GM18951 (cell line): ENCODE data around the gene SUPT5H.

Experiments used
- POLR2A ChIP-seq: IDR thresholded peaks from 4 replicates; pipeline ENCODE4 v1.6.1; 2011; ENCODE audit warnings: mild to moderate bottlenecking; ENCODE audit not compliant: insufficient read length, insufficient read depth; ENCODE audit errors: extremely low read depth
- in situ Hi-C: fragments of 300-500 bp; cut with MboI; formaldehyde crosslinking; loops from one replicate; pipeline ENCODE4 v1.12.0; 2022; ENCODE audit warnings: low sequenced_read_pairs, mixed read lengths, inconsistent platforms; ENCODE audit not compliant: unreplicated experiment

Gene SUPT5H

DNA sequence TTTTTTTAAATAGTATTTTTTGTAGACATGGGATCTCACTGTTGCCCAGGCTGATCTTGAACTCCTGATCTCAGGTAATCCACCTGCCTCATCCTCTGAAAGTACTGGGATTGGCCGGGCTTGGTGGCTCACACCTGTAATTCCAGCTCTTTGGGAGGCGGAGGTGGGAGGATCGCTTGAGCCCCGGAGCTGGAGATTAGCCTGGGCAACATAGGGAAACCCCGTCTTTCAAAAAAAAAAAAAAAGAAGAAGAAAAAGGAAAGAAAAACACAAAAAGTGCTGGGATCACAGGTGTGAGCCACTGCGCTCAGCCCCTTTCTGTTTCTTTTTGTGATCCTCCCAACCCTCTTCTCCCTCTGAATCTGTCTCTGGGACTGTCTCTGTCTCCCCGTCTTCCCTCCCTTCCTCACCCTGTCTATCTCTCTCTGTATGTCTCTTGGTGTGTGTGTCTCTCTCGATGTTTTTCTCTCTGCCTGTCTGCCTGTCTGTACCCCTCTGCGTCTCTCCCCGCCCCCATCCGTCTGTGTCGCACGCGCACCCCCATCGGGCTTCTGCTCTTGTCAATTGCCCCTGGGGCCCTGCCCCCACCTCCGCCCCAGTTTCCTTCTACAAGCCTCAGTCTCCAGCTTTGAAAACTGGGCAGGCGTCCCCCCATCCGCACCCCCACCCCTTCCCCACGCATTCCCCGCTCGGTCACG is 39.3 kb upstream of the SUPT5H start:
- no peak for TF ChIP-seq POLR2A
- in situ Hi-C loops = no loop called here

DNA sequence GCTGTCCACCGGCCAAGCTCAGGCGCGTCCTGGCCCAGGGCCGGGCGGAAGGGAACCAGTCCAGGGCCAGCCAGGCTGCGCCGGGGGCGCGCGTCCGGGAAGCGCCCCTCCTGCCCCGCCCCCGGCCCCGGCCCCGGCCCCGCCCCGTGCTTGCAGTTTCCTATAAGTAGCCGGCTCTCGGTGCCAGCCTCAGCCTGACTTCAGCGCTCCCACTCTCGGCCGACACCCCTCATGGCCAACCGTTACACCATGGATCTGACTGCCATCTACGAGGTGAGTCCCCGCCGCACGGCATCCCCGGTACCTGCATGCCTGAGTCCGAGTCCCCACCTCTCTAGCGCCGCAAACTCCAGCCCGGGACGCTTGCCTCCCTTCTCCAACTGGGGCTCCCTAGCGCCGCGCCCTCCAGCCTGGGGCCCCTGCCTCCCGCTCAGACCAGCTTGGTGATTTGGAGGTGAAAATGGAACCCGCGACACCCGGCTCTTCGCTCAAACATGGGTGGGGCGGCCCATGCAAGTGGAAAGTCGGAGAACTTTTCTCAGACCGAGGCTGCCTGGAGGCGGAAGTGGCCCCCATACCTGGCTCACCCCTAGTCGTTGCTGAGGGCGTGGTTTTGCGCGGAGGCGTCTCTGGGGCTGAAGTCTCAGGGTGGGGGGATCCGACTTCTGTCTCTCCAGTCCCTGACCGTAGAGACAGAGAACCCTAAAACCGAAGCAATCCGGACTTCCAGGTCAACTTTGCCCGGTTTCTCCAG is 38.5 kb upstream of the SUPT5H start, which contains the start of gene ZFP36:
Gene ZFP36 (plus strand): TSS at position 192 of the 754 bp plus-strand sequence. CDS start 58 bp downstream, at position 250.
- peak; percentile 100 for TF ChIP-seq POLR2A
- in situ Hi-C loops = no loop called here

- in situ Hi-C loops = no loop called here
- TF ChIP-seq POLR2A = no peak
These were observed 38.0 kb upstream of the SUPT5H start for GRCh38 chr19:39407410-39407659.

- TF ChIP-seq POLR2A = peak; percentile 38
- in situ Hi-C loops = no loop called here
These were observed 37.6 kb upstream of the SUPT5H start for GRCh38 chr19:39407660-39408391.

GRCh38 chr19:39408392-39409207 is 36.8 kb upstream of the SUPT5H start:
- in situ Hi-C loops = no loop called here
- TF ChIP-seq POLR2A = peak; percentile 54

DNA sequence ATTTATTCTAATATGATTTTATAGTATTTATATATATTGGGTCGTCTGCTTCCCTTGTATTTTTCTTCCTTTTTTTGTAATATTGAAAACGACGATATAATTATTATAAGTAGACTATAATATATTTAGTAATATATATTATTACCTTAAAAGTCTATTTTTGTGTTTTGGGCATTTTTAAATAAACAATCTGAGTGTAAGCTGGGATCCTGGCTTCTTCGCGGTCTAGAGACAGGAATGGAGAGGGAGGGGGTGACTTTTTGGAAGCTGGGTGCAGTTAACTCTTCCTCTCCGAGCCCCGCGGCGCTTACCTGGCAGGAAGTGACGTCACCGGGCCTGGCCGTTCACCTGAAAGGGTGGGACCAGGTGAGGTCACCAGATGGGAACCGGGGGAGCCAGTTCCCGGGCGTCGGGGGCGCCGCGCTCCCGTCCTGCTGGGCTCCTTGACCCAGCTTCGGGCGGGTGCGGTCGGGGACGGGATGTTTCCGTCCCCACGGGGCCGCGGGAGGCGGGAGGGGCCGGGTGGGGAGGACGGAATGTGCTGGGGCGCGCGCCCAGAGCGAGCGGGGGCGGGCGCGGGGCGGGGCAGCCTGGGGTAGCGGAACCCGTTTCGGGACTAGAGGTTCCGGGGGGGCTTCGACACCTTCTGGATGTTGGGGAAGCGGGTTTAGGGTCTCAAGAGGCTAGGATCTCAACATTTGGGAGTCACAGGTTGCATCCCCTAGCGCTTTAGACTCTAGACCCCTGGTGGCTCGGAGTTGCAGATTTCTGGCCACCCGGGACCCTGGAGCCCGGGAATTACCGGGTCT is 36.0 kb upstream of the SUPT5H start:
- in situ Hi-C loops = no loop called here
- peak; percentile 68 for TF ChIP-seq POLR2A

DNA sequence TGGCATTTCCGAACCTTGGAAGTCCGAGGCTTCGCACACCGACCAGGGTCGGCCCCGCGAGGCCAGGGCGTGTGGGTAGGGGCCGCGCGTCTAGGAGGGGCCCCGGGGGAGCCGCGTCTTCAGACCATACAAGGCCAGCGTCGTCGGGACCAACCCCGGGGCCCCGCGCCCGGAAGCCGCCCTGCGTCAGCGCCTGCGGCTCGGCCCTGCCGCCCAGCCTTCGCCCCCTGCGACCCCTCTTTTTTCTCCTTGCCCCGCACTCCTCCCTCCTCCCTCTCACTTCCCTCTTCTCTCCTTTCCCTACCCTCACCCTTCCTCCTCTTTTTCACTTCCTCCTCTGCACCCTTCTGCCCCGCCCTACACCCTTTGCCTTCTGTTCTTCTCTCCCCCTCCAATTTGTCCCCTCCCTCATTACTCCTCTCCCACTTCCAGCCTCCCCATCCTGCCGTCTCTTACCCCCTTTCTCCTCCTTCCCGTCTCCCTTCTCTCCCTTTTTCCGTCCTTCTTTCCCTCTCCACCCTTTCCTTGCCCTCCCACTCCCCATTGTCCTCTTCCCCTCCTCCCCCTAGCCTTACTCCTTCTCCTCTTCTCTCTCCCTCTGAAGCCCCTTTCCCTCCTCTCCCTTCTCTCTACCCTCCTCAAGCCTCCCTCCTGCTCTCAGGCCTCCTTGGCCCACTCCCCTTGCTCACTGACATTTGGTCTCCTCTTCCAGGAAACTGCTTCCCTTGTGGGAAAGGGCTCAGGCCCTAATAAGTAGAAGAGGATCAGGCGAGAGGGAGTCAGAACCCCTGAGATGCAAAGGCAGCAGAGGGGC is 35.2 kb upstream of the SUPT5H start:
- in situ Hi-C loops = no loop called here

GRCh38 chr19:39410831-39411080 is 34.6 kb upstream of the SUPT5H start:
- TF ChIP-seq POLR2A = no peak
- in situ Hi-C loops = no loop called here

More for the DNA sequence above, 35.2 kb upstream of the SUPT5H start:
- TF ChIP-seq POLR2A = peak; percentile 52

- in situ Hi-C loops = no loop called here
These were observed 34.1 kb upstream of the SUPT5H start for GRCh38 chr19:39411081-39411831.

GRCh38 chr19:39411832-39412099 is 33.6 kb upstream of the SUPT5H start:
- in situ Hi-C loops = no loop called here
- no peak for TF ChIP-seq POLR2A

More at GRCh38 chr19:39411081-39411831, 34.1 kb upstream of the SUPT5H start:
- TF ChIP-seq POLR2A = peak; percentile 40
